Panc1 (cell line): ENCODE measurements around the gene MYEF2. TPM values are rescaled to one million over a fixed set of nuclear protein-coding genes. Genes with fewer than 3 reads are reported as not detected.

Experiments
- ATAC-seq: fragments of 200-7000 bp; cut with Tn5 transposase; 2 replicates; pipeline ENCODE4 v1.9.1; 2020; ENCODE audit warnings: mild to moderate bottlenecking, moderate library complexity
- BruUV-seq: library from RNA; stranded (reverse); fragments of 400-500 nt; replicated peaks from 2 replicates; lab custom pipeline; 2021; lab: Mats Ljungman, UMichigan
- CTCF ChIA-PET: fragments of 300-600 bp; sonication (Branson Sonifier 250); formaldehyde crosslinking; loops from one replicate; lab custom pipeline; 2022; ENCODE audit warnings: antibody characterized with exemption; lab: Charles Lee
- POLR2A ChIA-PET: fragments of 300-600 bp; sonication (Branson Sonifier 250); formaldehyde crosslinking; loops from one replicate; lab custom pipeline; 2022; ENCODE audit warnings: antibody characterized with exemption; lab: Charles Lee
- DNase-seq: peaks from one replicate; pipeline ENCODE4 v3.0.0-alpha.2; 2010; ENCODE audit warnings: low read depth, low spot score
- H3K27ac ChIP-seq: 2 replicates; pipeline ENCODE4 v1.5.1; 2011; ENCODE audit warnings: mild to moderate bottlenecking, low read length, inconsistent platforms
- H3K27me3 ChIP-seq: fragments of 200-500 bp; sonication (Bioruptor generic); 2 replicates; pipeline ENCODE4 v1.6.0; 2014; ENCODE audit warnings: low read length, inconsistent platforms; ENCODE audit not compliant: control insufficient read depth, insufficient read depth
- H3K36me3 ChIP-seq: fragments of 200-500 bp; sonication (Bioruptor generic); 2 replicates; pipeline ENCODE4 v1.5.1; 2014; ENCODE audit warnings: inconsistent platforms, mild to moderate bottlenecking, low read length, moderate library complexity; ENCODE audit not compliant: control insufficient read depth, insufficient read depth
- H3K4me1 ChIP-seq: 2 replicates; pipeline ENCODE4 v1.5.1; 2011; ENCODE audit warnings: inconsistent platforms, mild to moderate bottlenecking, low read length, moderate library complexity; ENCODE audit not compliant: control insufficient read depth, insufficient read depth
- H3K4me3 ChIP-seq, 2 experiments: 2 replicates each; pipeline ENCODE4 v1.5.1; 2011 to 2012; ENCODE audit warnings: low read depth in 2 of 2, low read length in 2 of 2, mild to moderate bottlenecking in 2 of 2, inconsistent platforms in 1 of 2, moderate library complexity in 1 of 2
- H3K9me3 ChIP-seq: fragments of 200-500 bp; sonication (Bioruptor generic); 2 replicates; pipeline ENCODE4 v1.5.1; 2014; ENCODE audit warnings: low read depth, mild to moderate bottlenecking, inconsistent platforms, low read length, moderate library complexity; ENCODE audit not compliant: control insufficient read depth, insufficient read depth
- POLR2AphosphoS5 ChIP-seq: IDR thresholded peaks from 2 replicates; pipeline ENCODE4 v1.6.1; 2012; ENCODE audit warnings: mild to moderate bottlenecking, low read depth, low read length, moderate library complexity
- SIN3A ChIP-seq: IDR thresholded peaks from 2 replicates; pipeline ENCODE4 v1.6.1; 2012; ENCODE audit warnings: low read depth, mild to moderate bottlenecking, low read length, moderate library complexity, borderline replicate concordance; ENCODE audit not compliant: insufficient read depth
- TCF7L2 ChIP-seq: IDR thresholded peaks from 2 replicates; pipeline ENCODE4 v1.6.1; 2011; ENCODE audit warnings: mild to moderate bottlenecking, low read depth, low read length, inconsistent platforms
- in situ Hi-C: cut with HindIII; loops from 2 replicates; pipeline ENCODE4 v1.10.0; 2016; ENCODE audit warnings: low sequenced_read_pairs, low pct_unique_long_range_greater_than_20kb
- intact Hi-C: fragments of 100-400 bp; cut with micrococcal nuclease; formaldehyde crosslinking; loops from one replicate; pipeline ENCODE4 v1.10.0; 2022; ENCODE audit not compliant: unreplicated experiment
- total RNA-seq: library from RNA; stranded (reverse); gene quantifications from one replicate; pipeline ENCODE4 v1.2.1, GENCODE V29; 2021; ENCODE audit not compliant: unreplicated experiment
- TF ChIP-seq, protein P1 (sequence below), 2 experiments: IDR thresholded peaks; 2 replicates each; pipeline ENCODE4 v1.6.1; 2011 to 2012; ENCODE audit warnings: low read depth in 2 of 2, control low read depth in 1 of 2, low read length in 1 of 2, mild to moderate bottlenecking in 1 of 2, moderate library complexity in 1 of 2; ENCODE audit not compliant: insufficient read depth in 1 of 2
- TF ChIP-seq, protein P2 (sequence below): fragments of 450-650 bp; IDR thresholded peaks from 2 replicates; pipeline ENCODE4 v1.5.1; 2017; ENCODE audit warnings: mild to moderate bottlenecking

MYEF2 gene
- total RNA-seq, 1 experiment from 2014 or later: 71.3 TPM

DNA sequence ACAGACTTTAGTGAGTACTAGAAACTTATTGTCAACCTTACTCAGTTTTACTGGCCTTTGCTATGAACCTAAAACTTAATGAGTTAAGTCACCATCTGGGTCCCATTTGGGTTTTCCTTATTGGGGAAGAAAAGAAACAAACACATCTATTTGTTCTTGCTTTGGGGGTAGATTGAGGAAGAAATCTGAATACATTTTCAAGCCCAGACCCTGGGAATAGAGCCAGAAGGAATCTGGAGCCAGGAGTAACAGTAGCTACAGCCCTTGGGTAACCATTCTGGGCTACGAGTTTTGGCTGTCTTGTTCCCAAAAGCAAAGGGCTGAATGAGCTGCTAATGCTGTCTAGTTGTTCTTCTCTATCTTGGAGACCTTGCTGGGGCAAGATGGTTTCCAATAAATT is 44.5 kb upstream of the MYEF2 start:
- Histone ChIP-seq H3K27ac (no peak overlapping the region), H3K4me1 (no peaks in the 10 kb centered on the region), H3K4me3 (no peak overlapping the region), H3K9me3 (no peaks in the 10 kb centered on the region), H3K36me3 (no peaks in the 10 kb centered on the region), H3K27me3 (peaks cover 11% of the 10 kb centered on the region)
- intact Hi-C loops: no loop called here
- no TSS peak for BruUV-seq
- in situ Hi-C loops: no loop called here
- DNase-seq: no peak
- CTCF ChIA-PET: no interaction called here
- no peak for ATAC-seq
- POLR2A ChIA-PET: no interaction called here
- TF ChIP-seq, protein P1, sequence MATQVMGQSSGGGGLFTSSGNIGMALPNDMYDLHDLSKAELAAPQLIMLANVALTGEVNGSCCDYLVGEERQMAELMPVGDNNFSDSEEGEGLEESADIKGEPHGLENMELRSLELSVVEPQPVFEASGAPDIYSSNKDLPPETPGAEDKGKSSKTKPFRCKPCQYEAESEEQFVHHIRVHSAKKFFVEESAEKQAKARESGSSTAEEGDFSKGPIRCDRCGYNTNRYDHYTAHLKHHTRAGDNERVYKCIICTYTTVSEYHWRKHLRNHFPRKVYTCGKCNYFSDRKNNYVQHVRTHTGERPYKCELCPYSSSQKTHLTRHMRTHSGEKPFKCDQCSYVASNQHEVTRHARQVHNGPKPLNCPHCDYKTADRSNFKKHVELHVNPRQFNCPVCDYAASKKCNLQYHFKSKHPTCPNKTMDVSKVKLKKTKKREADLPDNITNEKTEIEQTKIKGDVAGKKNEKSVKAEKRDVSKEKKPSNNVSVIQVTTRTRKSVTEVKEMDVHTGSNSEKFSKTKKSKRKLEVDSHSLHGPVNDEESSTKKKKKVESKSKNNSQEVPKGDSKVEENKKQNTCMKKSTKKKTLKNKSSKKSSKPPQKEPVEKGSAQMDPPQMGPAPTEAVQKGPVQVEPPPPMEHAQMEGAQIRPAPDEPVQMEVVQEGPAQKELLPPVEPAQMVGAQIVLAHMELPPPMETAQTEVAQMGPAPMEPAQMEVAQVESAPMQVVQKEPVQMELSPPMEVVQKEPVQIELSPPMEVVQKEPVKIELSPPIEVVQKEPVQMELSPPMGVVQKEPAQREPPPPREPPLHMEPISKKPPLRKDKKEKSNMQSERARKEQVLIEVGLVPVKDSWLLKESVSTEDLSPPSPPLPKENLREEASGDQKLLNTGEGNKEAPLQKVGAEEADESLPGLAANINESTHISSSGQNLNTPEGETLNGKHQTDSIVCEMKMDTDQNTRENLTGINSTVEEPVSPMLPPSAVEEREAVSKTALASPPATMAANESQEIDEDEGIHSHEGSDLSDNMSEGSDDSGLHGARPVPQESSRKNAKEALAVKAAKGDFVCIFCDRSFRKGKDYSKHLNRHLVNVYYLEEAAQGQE (IDR thresholded peaks at IDR 0.05; ENCODE audit: insufficient read depth in 1 of 2, low read depth in 2 of 2, low read length in 1 of 2): no peak
- TF ChIP-seq POLR2AphosphoS5: no peak
- no peak for TF ChIP-seq TCF7L2

DNA sequence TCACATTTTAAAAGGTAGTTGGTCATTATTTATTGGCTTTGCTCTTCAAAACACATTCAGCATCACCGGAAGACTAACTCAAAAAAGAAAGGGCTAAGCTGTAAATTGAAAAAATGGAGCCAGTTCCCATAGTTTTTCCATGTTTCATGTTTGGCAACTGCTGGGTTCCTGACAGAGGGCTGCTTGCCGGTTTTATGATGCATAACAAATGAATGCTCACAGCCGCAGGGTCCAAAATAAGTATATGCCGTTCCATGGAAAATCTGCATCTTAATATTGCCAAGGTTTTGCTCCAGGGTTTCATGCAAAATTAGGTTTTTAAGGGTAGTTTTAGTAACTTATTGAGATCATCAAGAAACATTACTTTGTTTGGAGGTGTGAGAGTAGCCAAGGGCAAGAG is 43.8 kb upstream of the MYEF2 start:
- H3K27ac ChIP-seq: no peak overlapping the region
- peaks cover 11% of the 10 kb centered on the region for H3K27me3 ChIP-seq
- H3K36me3 ChIP-seq: no peaks in the 10 kb centered on the region
- H3K4me1 ChIP-seq: no peaks in the 10 kb centered on the region
- TF ChIP-seq, protein P2, sequence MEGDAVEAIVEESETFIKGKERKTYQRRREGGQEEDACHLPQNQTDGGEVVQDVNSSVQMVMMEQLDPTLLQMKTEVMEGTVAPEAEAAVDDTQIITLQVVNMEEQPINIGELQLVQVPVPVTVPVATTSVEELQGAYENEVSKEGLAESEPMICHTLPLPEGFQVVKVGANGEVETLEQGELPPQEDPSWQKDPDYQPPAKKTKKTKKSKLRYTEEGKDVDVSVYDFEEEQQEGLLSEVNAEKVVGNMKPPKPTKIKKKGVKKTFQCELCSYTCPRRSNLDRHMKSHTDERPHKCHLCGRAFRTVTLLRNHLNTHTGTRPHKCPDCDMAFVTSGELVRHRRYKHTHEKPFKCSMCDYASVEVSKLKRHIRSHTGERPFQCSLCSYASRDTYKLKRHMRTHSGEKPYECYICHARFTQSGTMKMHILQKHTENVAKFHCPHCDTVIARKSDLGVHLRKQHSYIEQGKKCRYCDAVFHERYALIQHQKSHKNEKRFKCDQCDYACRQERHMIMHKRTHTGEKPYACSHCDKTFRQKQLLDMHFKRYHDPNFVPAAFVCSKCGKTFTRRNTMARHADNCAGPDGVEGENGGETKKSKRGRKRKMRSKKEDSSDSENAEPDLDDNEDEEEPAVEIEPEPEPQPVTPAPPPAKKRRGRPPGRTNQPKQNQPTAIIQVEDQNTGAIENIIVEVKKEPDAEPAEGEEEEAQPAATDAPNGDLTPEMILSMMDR: no peak
- TF ChIP-seq POLR2AphosphoS5: no peak
- no peak for TF ChIP-seq SIN3A
- ChIA-PET CTCF (no interaction called here), POLR2A (no interaction called here)
- intact Hi-C loops (no loop called here), in situ Hi-C loops (no loop called here)
- DNase-seq: no peak
- no peak for ATAC-seq
- no peaks in the 10 kb centered on the region for H3K9me3 ChIP-seq
- no peak overlapping the region for H3K4me3 ChIP-seq
- no TSS peak for BruUV-seq

GRCh38 chr15:48221261-48221660 is 43.2 kb upstream of the MYEF2 start:
- ATAC-seq: no peak
- Histone ChIP-seq H3K36me3 (no peaks in the 10 kb centered on the region), H3K4me3 (no peak overlapping the region), H3K9me3 (no peaks in the 10 kb centered on the region), H3K27ac (no peak overlapping the region), H3K27me3 (peaks cover 11% of the 10 kb centered on the region), H3K4me1 (no peaks in the 10 kb centered on the region)
- intact Hi-C loops: no loop called here
- in situ Hi-C loops: no loop called here
- no peak for DNase-seq
- no TSS peak for BruUV-seq
- ChIA-PET CTCF (no interaction called here), POLR2A (no interaction called here)
- TF ChIP-seq POLR2AphosphoS5: no peak
- no peak for TF ChIP-seq SIN3A
- TF ChIP-seq TCF7L2: no peak
- TF ChIP-seq, protein P1 (IDR thresholded peaks at IDR 0.05; ENCODE audit: insufficient read depth in 1 of 2, low read depth in 2 of 2, low read length in 1 of 2): no peak
- TF ChIP-seq, protein P2: no peak
